GM21529 (cell line): ENCODE data around the gene SPC24.
"Not testable (repeated sequence)": the region's sequence is repeated elsewhere in the genome, so short reads cannot be mapped to it uniquely, and the experiment has no call there.

Source experiments
- ATAC-seq: cut with Tn5 transposase; IDR thresholded peaks from one replicate; pipeline ENCODE4 v1.9.1; 2021; ENCODE audit not compliant: unreplicated experiment

Gene SPC24

GRCh38 chr19:11192957-11193939, 37.7 kb upstream of the SPC24 start:
- ATAC-seq, result no peak

GRCh38 chr19:11191934-11192333, 36.4 kb upstream of the SPC24 start:
- ATAC-seq, result no peak

GRCh38 chr19:11191273-11191755, 35.7 kb upstream of the SPC24 start:
- no peak for ATAC-seq

GRCh38 chr19:11190501-11190900, 34.9 kb upstream of the SPC24 start:
- ATAC-seq, result no peak

GRCh38 chr19:11187441-11187840, 31.9 kb upstream of the SPC24 start:
- ATAC-seq, result no peak

- ATAC-seq, result no peak
Measured at GRCh38 chr19:11182994-11183393, 27.4 kb upstream of the SPC24 start.

- ATAC-seq, result no peak
Measured at GRCh38 chr19:11181488-11181887, 25.9 kb upstream of the SPC24 start.

- not testable (repeated sequence) for ATAC-seq
Measured at GRCh38 chr19:11180975-11181374, 25.4 kb upstream of the SPC24 start.

- ATAC-seq, result no peak
Measured at GRCh38 chr19:11180346-11180745, 24.8 kb upstream of the SPC24 start.

GRCh38 chr19:11179716-11180297, 24.2 kb upstream of the SPC24 start:
- ATAC-seq, result peak; percentile 58

- ATAC-seq, result not testable (repeated sequence)
Measured at GRCh38 chr19:11179145-11179465, 23.5 kb upstream of the SPC24 start.

- ATAC-seq, result no peak
Measured at GRCh38 chr19:11177592-11177991, 22.0 kb upstream of the SPC24 start.

- ATAC-seq, result no peak
Measured at GRCh38 chr19:11176466-11177193, 21.0 kb upstream of the SPC24 start.

- ATAC-seq, result no peak
Measured at GRCh38 chr19:11175920-11176319, 20.3 kb upstream of the SPC24 start.

- no peak for ATAC-seq
Measured at GRCh38 chr19:11174336-11174735, 18.8 kb upstream of the SPC24 start.

- ATAC-seq, result no peak
Measured at GRCh38 chr19:11173516-11174155, 18.1 kb upstream of the SPC24 start.

- no peak for ATAC-seq
Measured at GRCh38 chr19:11172576-11172975, 17.0 kb upstream of the SPC24 start.

GRCh38 chr19:11171144-11171543, 15.6 kb upstream of the SPC24 start:
- no peak for ATAC-seq

- no peak for ATAC-seq
Measured at GRCh38 chr19:11169896-11170678, 14.5 kb upstream of the SPC24 start.

GRCh38 chr19:11168568-11168967, 13.0 kb upstream of the SPC24 start:
- no peak for ATAC-seq
